Activated CD4-positive, alpha-beta T cell treated with anti-CD3 and anti-CD28 coated beads, Interleukin-2, amount 50 U/mL, for 24 hours (primary cell): Measurements from ENCODE around the gene RPS14.

ENCODE experiments used
- DNase-seq, 2 donors: peaks; one replicate each; pipeline ENCODE4 v3.0.0-alpha.2; 2020; ENCODE audit warnings: low read depth in 1 of 2, low spot score in 1 of 2

RPS14 gene

GRCh38 chr5:150449517-150450339, at the start of gene RPS14:
RPS14 (minus strand) TSS chr5:150449739; CDS start chr5:150447733, 2,006 bp downstream.
- peak; percentile 92 for DNase-seq

DNA sequence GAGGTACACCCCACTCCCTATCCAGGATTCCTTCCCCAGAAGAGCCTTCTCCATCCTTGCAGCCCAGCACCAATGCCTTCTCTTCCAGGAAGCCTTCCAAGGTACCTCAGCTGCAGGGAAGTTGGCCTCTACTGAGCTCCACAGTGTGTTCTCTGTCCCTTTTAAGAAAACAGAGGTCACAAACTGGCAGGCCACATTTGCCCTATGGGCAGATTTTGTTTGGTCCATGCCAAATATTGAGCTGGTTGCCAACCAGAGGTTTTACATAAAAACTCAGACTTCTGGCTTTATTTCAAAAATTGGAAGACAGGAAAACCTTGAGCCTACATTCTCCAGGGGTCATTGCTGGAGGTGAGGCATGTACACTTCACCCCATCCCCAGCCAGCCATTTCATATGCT, 49.4 kb upstream of the RPS14 start:
- DNase-seq: no peak

GRCh38 chr5:150498501-150498900, 49.0 kb upstream of the RPS14 start:
- no peak for DNase-seq

DNA sequence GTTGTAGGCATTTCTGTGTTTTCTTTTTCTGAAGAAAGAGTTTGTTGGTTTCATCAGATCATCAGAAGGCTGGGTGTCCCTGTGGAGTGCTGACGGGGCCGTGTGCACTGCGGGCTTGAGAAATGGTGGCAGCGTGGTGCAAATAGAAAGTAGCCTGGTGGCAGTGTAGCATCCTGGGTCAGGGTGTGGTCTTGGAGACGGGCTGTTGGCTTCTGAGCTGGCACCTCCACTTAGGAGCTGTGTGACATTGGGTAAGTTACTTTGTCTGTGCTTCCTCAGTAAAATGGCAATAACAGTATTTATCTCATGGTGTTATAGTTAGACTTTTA, 48.4 kb upstream of the RPS14 start:
- DNase-seq: no peak

DNA sequence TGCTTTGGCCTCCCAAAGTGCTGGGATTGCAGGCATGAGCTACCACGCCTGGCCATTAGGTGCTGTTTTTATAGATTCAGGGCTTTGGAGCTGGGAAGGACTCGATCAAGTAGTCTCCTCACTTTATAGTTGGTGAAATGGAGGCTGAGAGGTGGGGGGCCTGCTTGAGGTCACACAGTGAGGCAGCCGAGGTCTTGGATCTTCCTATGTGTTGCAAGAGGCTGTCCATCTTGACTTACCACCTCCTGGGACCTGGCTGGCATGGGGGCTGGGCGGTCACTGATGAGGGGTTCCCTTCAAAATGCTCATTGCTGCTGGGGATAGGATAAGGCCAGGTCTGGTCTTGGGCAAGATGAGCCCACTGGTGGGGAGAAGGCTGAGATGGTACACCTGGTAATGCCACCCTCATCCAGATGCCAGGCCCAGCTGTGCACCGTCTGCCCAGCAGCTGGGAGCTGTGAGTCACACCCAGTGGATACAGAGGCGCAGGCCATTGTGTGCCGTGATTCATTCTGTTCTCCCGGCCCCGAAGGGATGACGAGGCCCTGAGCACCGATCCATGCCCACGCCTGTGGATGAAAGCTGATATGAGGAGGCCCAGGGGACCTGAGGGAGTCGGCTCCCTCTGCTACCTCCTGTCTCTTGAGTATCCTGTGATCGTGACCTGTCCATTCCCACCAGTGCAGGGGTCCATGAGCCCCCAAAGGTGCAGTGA, 47.9 kb upstream of the RPS14 start:
- DNase-seq: no peak

DNA sequence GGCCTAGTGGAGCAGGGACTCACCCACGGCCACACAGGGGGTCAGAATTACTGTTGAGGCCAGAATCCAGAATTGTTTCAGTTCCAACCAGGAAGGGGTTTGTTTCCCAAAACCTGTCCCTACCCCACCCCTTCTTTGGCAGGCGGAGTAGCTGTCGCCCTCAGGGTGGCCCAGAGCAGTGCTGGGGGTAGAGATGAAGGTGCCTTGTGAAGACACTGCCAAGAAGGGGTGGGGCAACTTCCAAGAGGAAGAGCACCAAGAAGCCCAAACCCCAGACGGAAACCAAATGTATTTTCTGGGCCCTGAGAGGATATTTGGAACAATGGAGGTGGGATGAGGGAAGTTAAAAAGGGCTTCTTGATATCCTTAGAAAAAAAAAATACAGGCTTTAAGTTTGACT, 47.0 kb upstream of the RPS14 start:
- DNase-seq: no peak

DNA sequence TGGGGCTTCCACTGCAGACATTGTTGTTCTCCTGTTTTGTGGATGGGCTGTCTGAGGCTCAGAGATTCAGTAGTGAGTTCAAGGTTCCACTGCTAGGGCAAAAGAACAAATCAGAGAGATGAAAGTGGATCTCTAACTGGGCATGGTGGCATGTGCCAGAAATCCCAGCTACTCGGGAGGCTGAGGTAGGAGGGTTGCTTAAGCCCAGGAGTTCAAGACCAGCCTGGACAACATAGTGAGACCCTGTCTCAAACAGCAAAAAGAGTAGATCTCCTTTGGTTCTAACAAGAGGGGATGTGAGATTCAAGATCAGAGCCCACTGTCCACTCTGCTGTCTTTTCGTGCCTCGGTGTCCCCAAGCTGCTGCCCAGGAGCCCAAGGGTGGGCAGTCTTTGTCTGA, 46.6 kb upstream of the RPS14 start:
- no peak for DNase-seq

- DNase-seq: no peak
Observed at GRCh38 chr5:150492621-150493020, 43.1 kb upstream of the RPS14 start.

DNA sequence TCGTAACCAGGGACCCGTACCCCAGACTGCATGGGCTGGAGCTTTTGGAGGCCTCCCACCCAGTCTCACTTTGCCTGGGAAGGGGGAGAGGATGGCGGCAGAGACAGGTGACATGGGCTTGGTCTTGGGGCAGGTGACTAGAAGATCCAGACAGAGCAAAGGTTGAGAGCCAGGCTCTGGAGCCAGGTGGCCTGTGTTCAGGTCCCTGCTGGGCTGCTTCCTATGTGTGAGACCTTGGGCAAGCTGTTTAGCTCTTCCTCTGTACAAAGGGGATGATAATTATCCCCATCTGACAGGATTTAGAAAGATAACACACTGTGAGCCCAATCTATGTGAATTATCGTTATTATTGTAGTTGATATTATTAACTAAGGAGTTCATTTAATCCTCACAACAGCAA, 42.3 kb upstream of the RPS14 start:
- no peak for DNase-seq

- no peak for DNase-seq
Observed at GRCh38 chr5:150490754-150491153, 41.2 kb upstream of the RPS14 start.

DNA sequence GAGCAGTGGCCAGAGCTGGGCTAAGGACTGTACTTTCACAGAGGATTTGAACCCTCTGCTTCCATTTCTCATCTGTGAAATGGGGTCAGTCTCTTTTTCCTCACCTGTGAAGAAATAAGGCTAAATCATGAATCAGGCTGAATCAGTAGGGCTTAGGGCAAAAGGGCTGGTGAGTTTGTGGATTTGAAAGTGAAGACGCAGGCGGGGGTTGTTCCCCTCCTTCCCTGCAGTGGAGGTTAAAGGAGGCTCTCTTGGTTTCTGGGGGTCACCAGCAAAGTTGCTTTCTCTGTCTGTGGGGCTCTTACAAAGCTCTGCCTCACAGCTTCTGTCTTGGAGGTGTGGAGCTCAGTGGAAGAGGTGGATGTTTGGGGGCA, 40.7 kb upstream of the RPS14 start:
- DNase-seq: no peak

GRCh38 chr5:150489360-150490295, 40.1 kb upstream of the RPS14 start:
- no peak for DNase-seq

DNA sequence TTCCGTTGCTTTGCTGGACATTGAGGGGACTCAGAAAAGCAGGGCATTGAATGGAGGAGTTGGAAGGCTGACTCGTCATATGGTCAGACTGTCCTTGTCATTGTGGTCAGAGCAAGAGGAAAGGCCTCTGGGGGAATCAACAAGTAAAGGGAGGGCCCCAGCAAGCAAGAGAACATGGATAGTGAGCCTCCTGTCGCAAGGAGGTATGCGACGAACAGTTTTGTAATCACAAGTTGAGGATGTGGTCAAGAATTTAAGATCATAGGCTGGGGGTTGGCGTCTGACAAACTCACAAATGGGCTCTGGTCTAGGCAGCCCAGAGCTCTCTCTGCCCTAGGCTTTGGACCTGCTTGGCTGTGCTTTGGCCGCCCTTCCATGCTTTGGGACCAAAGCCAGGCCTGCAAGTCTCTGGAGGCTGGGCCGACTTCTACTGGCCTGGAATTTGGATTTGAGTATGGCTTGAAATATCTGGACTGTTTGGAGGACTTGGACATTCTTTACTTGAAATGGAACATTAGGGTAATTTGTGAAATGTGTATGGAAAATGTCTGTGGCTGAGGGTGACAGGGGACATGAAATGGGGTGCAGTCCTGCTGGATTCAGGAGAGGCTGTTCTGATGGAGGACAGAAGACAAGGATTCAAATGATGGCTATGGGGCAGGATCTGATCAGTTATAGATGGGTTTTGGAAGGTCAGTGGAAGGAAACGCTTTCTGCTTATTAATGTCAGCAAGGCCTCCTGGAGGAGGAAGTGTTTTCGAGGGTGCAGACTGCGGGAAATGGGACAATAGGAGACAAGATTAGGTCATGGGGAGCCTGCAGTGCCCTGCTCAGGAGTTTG, 39.2 kb upstream of the RPS14 start:
- no peak for DNase-seq

DNA sequence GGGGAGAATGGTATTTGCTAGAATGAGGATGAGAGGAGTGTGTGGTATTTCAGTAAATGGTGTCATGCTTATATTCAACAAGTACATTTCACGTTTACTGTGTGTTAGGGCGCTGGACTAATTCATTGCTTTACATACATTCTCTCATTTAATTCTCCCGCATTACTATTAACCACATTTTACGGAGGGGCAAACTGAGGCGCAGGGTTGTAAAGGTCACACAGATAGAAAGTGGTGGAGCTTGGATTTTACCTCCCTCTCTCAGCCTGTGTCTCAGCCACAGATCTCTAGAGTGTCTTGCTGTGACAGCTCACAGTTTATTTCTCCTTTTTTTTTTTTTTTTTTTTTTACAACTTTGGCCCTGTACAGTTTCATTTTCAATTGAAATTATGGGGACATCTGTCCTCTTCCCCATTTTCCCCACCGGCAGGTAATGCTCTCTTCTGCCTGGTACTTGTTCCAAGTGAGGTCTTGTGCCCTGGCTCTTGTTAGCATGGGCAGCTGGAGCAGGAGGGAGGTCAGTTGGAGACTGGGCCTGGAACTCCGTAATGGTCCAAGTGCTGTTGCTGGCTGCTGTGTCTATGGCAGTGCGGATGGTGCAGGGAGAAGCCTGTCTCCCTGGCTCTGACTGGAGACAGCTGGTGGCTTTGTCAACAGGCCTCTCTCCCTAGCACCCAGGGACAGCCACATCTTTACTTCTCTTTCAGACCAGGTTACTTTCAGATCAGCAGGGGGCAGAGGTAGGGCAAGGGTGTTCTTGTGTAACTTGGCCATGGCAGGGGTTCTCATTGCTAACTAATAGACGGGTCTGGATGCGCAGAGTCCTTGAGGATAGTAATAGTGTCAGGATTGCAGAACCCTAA, 37.9 kb upstream of the RPS14 start:
- no peak for DNase-seq

- peak in 1 of 2 donors; percentile 30 for DNase-seq
Observed at GRCh38 chr5:150486402-150487198, 37.1 kb upstream of the RPS14 start.

GRCh38 chr5:150485693-150486401, 36.3 kb upstream of the RPS14 start:
- peak; percentile 2 to 17 for DNase-seq

DNA sequence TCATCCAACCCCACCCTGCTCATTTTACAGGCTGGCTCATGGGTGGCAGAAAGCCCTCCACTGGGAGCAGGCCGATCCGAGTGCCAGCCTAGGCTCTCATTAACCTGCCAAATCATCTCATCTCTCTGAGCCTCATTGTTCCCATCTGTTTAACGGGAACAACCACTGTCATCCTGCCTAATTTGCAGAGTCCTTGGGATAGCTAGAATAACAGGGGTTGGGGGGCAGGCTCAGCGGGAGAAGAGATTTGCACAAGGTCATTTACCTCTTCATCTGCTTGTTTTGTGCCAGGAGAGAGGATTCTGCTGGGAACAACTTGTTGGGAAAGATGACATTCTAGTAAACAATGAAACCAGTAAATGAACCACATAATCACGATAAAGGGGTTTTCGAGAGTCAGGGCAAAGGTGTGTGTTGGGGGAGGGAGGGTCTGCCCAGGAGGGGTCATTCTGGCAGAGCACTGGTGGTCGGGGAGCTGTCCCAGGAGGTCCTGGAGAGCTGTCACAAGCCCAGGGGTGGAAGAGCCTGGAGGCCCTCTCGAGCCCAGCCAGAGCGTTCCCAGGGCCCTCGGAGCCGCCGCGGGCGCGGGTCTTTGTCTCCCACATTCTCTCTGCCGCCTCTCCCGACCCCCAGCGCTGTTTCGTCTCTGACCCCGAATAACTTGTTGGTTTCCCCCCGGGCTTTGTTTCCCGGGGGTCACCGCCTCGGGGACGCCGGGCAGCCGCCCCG, 35.6 kb upstream of the RPS14 start:
- no peak for DNase-seq

- DNase-seq: no peak
Observed at GRCh38 chr5:150481972-150482406, 32.5 kb upstream of the RPS14 start.
